MCF 10A (cell line): ENCODE results near the gene WDR82. TPM values are rescaled to one million over a fixed set of nuclear protein-coding genes. Genes with fewer than 3 reads are reported as not detected.

Experiments
- BruUV-seq: library from RNA; stranded (reverse); fragments of 400-500 nt; replicated peaks from 2 replicates; lab custom pipeline; 2021; lab: Mats Ljungman, UMichigan
- CTCF ChIA-PET: fragments of 300-600 bp; sonication (Branson Sonifier 250); formaldehyde crosslinking; extraction: SDS; loops from one replicate; lab custom pipeline; 2021; ENCODE audit warnings: antibody characterized with exemption, inconsistent platforms; lab: Yijun Ruan, JAX
- POLR2A ChIA-PET: fragments of 300-600, 350-650 bp; sonication (Branson Sonifier 250); formaldehyde crosslinking; extraction: SDS; loops from one replicate; lab custom pipeline; 2020; ENCODE audit warnings: antibody characterized with exemption, inconsistent platforms; lab: Yijun Ruan, JAX
- DNase-seq: peaks from one replicate; pipeline ENCODE4 v3.0.0-alpha.2; 2018; ENCODE audit not compliant: unreplicated experiment
- H3K27ac Mint-ChIP-seq: one replicate; pipeline ENCODE4 v1.8.0; 2022; ENCODE audit warnings: mild to moderate bottlenecking, low read depth, mixed read lengths; ENCODE audit not compliant: unreplicated experiment
- H3K27me3 Mint-ChIP-seq: one replicate; pipeline ENCODE4 v1.8.0; 2022; ENCODE audit warnings: mixed read lengths; ENCODE audit not compliant: insufficient read depth, unreplicated experiment
- H3K36me3 Mint-ChIP-seq: one replicate; pipeline ENCODE4 v1.8.0; 2022; ENCODE audit warnings: mild to moderate bottlenecking, moderate library complexity, mixed read lengths; ENCODE audit not compliant: insufficient read depth, unreplicated experiment
- H3K4me1 Mint-ChIP-seq: one replicate; pipeline ENCODE4 v1.8.0; 2022; ENCODE audit warnings: mixed read lengths; ENCODE audit not compliant: insufficient read depth, unreplicated experiment
- H3K4me3 Mint-ChIP-seq: one replicate; pipeline ENCODE4 v1.8.0; 2022; ENCODE audit warnings: mild to moderate bottlenecking, moderate library complexity, mixed read lengths; ENCODE audit not compliant: unreplicated experiment
- H3K9me3 Mint-ChIP-seq: one replicate; pipeline ENCODE4 v1.8.0; 2022; ENCODE audit warnings: mixed read lengths; ENCODE audit not compliant: unreplicated experiment
- intact Hi-C: fragments of 100-400 bp; cut with micrococcal nuclease; formaldehyde crosslinking; loops from 2 replicates; pipeline ENCODE4 v1.14.1; 2022
- total RNA-seq: library from RNA; stranded (reverse); gene quantifications from 2 replicates; pipeline ENCODE4 v1.2.3, GENCODE V29; 2022
- TF ChIP-seq, protein P1 (sequence below): fragments of 200-600 bp; IDR thresholded peaks from one replicate; pipeline ENCODE4 v1.8.0; 2022; ENCODE audit warnings: antibody characterized with exemption, mild to moderate bottlenecking; ENCODE audit not compliant: unreplicated experiment

The WDR82 gene
- total RNA-seq, 1 experiment from 2014 or later = 62.5 TPM

DNA sequence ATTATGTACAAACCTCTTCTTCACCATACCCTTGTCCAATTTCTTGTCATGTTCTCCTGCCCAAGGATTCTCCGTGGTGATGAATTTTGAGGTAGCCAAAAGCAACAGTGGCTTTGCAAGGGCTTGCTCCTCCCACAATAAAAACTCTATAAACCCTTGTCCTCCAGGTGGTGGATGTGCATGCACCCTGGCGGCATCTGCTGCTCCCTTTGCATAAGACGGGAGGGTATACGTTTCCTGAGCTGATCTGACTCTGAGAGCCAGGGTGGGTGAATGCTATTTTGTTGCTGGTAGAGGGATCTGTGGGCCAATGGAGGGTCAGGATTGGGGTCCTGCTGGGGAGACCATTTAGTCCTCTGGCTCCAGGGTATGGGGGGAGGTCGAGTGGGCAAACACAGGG, 43.0 kb upstream of the WDR82 start:
- Mint-ChIP-seq H3K36me3 (no peaks in the 10 kb centered on the region), H3K4me3 (no peak overlapping the region), H3K27me3 (no peaks in the 10 kb centered on the region), H3K27ac (no peak overlapping the region), H3K4me1 (no peaks in the 10 kb centered on the region), H3K9me3 (no peaks in the 10 kb centered on the region)
- ChIA-PET CTCF (no interaction called here), POLR2A (no interaction called here)
- BruUV-seq = no TSS peak
- intact Hi-C loops = no loop called here
- TF ChIP-seq, protein P1, sequence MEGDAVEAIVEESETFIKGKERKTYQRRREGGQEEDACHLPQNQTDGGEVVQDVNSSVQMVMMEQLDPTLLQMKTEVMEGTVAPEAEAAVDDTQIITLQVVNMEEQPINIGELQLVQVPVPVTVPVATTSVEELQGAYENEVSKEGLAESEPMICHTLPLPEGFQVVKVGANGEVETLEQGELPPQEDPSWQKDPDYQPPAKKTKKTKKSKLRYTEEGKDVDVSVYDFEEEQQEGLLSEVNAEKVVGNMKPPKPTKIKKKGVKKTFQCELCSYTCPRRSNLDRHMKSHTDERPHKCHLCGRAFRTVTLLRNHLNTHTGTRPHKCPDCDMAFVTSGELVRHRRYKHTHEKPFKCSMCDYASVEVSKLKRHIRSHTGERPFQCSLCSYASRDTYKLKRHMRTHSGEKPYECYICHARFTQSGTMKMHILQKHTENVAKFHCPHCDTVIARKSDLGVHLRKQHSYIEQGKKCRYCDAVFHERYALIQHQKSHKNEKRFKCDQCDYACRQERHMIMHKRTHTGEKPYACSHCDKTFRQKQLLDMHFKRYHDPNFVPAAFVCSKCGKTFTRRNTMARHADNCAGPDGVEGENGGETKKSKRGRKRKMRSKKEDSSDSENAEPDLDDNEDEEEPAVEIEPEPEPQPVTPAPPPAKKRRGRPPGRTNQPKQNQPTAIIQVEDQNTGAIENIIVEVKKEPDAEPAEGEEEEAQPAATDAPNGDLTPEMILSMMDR = no peak
- DNase-seq = no peak

DNA sequence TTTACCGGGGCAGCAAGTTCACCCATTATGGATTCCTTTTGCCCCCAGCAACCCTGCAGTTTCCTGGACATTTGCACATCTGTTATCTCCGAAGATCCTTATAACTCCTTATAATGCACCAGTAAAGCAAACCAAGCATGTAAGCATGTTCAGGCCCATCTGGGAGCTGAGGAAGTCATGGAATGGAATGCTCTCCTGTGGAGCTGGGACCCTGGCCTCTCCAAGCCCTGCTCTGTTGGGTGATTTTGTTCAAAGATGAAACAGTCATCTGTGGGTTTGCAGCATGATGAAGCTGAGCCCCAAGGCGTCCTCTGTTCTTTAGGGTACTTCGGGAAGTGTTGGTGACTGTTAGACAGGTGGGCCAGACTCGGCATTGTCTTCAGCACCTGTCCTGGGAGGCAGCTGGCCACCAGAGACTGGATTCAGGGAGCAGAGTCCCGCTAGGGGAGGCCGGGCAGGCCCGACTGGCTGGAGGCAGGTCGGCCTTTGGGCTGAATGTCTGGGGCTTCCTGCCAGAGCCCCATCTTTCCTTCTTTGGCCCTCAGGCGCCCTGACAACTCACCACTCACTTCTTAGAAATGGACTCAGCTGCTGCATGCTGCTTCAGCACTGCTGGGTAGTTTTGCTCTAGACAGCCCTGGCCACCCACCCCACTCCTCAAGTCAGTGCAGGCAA, 41.6 kb upstream of the WDR82 start:
- ChIA-PET CTCF (interaction anchor here (2.0 kb wide), 1 partner anchor 19 kb away, joined by 11 read pairs; no protein-coding TSS in a partner anchor), POLR2A (interaction anchor here (0.6 to 1.2 kb wide), 3 partner anchors 18 to 96 kb away, joined by 3 to 4 read pairs (median 4); partner anchors contain the start of gene WDR82)
- Mint-ChIP-seq H3K4me3 (no peak overlapping the region), H3K4me1 (no peaks in the 10 kb centered on the region), H3K27me3 (no peaks in the 10 kb centered on the region), H3K27ac (no peak overlapping the region), H3K9me3 (no peaks in the 10 kb centered on the region), H3K36me3 (no peaks in the 10 kb centered on the region)
- DNase-seq = no peak
- intact Hi-C loops = no loop called here
- TF ChIP-seq, protein P1 = no peak
- no TSS peak for BruUV-seq

DNA sequence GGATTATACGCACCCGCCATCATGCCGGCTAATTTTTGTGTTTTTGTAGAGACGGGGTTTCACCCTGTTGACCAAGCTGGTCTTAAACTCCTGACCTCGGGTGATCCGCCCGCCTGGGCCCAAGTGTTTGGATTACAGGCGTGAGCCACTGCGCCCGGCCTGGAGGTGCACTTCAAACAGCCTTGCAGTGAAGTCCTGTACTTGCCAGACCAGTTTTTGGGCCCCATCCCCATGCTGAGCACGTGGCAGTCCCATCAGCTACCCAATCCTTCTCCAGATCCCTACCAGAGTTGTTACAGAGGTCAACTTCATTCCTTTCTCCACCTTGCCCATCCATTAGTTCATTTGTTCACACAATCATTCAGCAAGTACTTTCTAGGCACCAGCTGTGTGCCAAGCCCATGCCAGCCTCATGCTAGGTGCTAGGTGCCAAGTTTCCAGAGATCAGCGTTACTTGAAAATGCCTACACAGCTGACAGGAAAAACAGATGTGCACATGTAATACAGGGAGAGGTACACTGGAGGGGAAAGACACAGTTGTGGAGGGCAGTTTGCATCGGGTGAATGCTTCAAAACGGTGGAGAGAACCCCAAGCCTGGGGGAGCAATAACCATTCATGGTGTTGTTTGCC, 39.9 kb upstream of the WDR82 start:
- POLR2A ChIA-PET = no interaction called here
- Mint-ChIP-seq H3K4me1 (no peaks in the 10 kb centered on the region), H3K4me3 (no peak overlapping the region), H3K27me3 (no peaks in the 10 kb centered on the region), H3K36me3 (no peaks in the 10 kb centered on the region), H3K9me3 (no peaks in the 10 kb centered on the region), H3K27ac (no peak overlapping the region)
- no peak for DNase-seq
- CTCF ChIA-PET = interaction anchor here (1.0 to 1.1 kb wide), 2 partner anchors 21 to 97 kb away, joined by 3 read pairs; no protein-coding TSS in a partner anchor
- intact Hi-C loops = no loop called here
- TF ChIP-seq, protein P1 = no peak
- no TSS peak for BruUV-seq

DNA sequence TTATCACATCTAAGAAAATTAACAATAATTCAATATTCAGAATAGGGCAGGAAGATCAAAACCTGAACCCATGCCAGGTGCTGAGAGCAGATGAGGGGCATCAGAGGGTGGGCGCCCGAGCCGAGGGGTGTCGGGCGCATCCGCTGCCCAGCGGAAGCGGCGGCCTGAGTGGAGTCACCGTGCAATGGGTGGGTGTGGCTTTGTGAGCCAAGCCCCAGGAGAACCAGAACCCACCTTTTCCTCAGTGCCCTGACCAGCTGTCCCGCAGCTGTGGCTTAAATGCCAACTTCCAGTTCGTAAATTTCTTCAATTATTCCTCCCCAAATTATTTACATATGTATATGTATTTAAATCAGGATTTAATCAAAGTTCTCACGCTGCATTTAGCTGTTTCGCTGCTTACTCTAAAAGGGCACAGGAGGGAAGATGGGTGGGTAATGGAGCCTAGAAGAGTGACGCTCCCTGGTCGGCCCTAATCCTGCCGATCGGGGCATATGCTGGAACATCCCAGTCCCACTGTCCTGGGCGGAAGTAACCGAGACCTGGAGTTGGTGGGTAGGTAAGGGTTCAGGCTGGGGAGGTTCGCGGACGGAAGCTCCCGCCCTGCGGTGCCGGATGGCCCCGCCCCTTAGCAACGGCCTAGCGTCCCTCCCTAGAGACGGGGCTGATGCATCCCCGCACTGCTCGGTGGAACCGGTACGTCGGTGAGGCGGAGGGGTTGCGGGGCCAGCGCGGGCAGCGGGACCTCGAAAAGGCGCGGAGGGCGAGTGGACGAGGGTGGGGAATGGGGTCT, 39.0 kb upstream of the WDR82 start:
- no peak overlapping the region for H3K27ac Mint-ChIP-seq
- CTCF ChIA-PET = interaction anchor here (0.5 to 1.1 kb wide), 3 partner anchors 20 to 97 kb away, joined by 3 read pairs; no protein-coding TSS in a partner anchor
- TF ChIP-seq, protein P1 = no peak
- intact Hi-C loops = no loop called here
- POLR2A ChIA-PET = no interaction called here
- no peaks in the 10 kb centered on the region for H3K4me1 Mint-ChIP-seq
- no peak for DNase-seq
- H3K27me3 Mint-ChIP-seq = no peaks in the 10 kb centered on the region
- no peaks in the 10 kb centered on the region for H3K36me3 Mint-ChIP-seq
- no peak overlapping the region for H3K4me3 Mint-ChIP-seq
- no TSS peak for BruUV-seq
- no peaks in the 10 kb centered on the region for H3K9me3 Mint-ChIP-seq
